Ovary (tissue), 9 donors: ENCODE measurements around the gene OR2C3. TPM values are rescaled to one million over a fixed set of nuclear protein-coding genes. Genes with fewer than 3 reads are reported as not detected.

ENCODE experiments used
- DNase-seq, 5 donors: peaks; one replicate each; pipeline ENCODE4 v3.0.0-alpha.2; 2019 to 2020
- H3K27ac ChIP-seq, 2 donors: fragments of 200-600 bp; one replicate each; pipeline versions ENCODE4 v1.5.1 to v1.8.0; 2019 to 2022
- H3K27me3 ChIP-seq: fragments of 200-600 bp; one replicate; pipeline ENCODE4 v1.8.0; 2022
- H3K36me3 ChIP-seq: fragments of 200-600 bp; sonication (generic); one replicate; pipeline ENCODE4 v1.5.1; 2019
- H3K4me1 ChIP-seq: one replicate; pipeline ENCODE4 v1.8.1; 2013; ENCODE audit warnings: mild to moderate bottlenecking, moderate library complexity; ENCODE audit not compliant: insufficient read depth
- H3K4me3 ChIP-seq: fragments of 200-600 bp; sonication (generic); one replicate; pipeline ENCODE4 v1.5.1; 2017
- H3K9me3 ChIP-seq, 2 donors: fragments of 200-600 bp in 1 of 2; sonication (generic) in 1 of 2; one replicate each; pipeline versions ENCODE4 v1.5.1 to v1.8.1; 2013 to 2019; ENCODE audit warnings: mild to moderate bottlenecking in 1 of 2, moderate library complexity in 1 of 2
- EP300 ChIP-seq: sonication (generic); formaldehyde crosslinking; IDR thresholded peaks from one replicate; pipeline ENCODE4 v1.6.1; 2017; ENCODE audit warnings: antibody characterized with exemption
- POLR2A ChIP-seq: fragments of 450-650 bp; IDR thresholded peaks from one replicate; pipeline ENCODE4 v1.6.1; 2017; ENCODE audit warnings: antibody characterized with exemption, mild to moderate bottlenecking, moderate library complexity
- WGBS, 3 donors: extraction: QIAGEN DNeasy Blood & Tissue Kit in 1 of 3; methylation state at CpG; one replicate each; pipeline versions ENCODE4 v1.1.5 to v1.1.7; 2013 to 2017; 5-methylcytosine and 5-hydroxymethylcytosine counted together
- intact Hi-C, 4 donors: fragments of 100-400 bp; cut with DNase I; formaldehyde crosslinking; loops; one replicate each; pipeline versions ENCODE4 v1.11.0 to v1.15.1; 2022 to 2023
- polyA plus RNA-seq, 2 donors: library from polyadenylated mRNA; stranded (reverse); fragments of 200-250 nt in 1 of 2; fragments of 350-450 nt in 1 of 2; fragmentation: Illumina TruSeq in 1 of 2; extraction: RNeasy Lipid Tissue Mini Kit (QIAGEN cat#74804) in 1 of 2; gene quantifications; one replicate each; pipeline ENCODE4 v1.2.3, GENCODE V29; 2013 to 2014
- total RNA-seq, 7 donors: library from RNA; depleted of rRNA in 2 of 7; stranded (reverse); fragments of >200 nt in 2 of 7; fragmentation: NEBNext Ultra II Directional in 3 of 7; extraction: Animal tissue kit (Norgen Biotek cat#: 25700) in 3 of 7; gene quantifications; one replicate each; pipeline versions ENCODE4 v1.1.0 to v1.2.4, GENCODE V29; 2016 to 2023
- TF ChIP-seq, protein P1 (sequence below), 3 donors: fragments of 450-650 bp in 2 of 3; fragments of 200-600 bp in 1 of 3; IDR thresholded peaks; one replicate each; pipeline versions ENCODE4 v1.5.1 to v1.8.0; 2016 to 2022; ENCODE audit warnings: antibody characterized with exemption in 3 of 3, mild to moderate bottlenecking in 1 of 3
- donor health status: DM: no; HTN: no; CAD: no; lungs with moderate emphysema.
- donor health status: DM: no; HTN: no; CAD: no.
- donor health status: Bipolar disorder and iron deficiency.
- donor health status: DM: yes; HTN: yes; CAD: no.
- donor health status: DM: no; HTN: no; CAD: no.
- donor health status: DM: yes; HTN: yes; CAD: no.

Gene OR2C3
- total and polyA plus RNA-seq, 9 donors: 0.04 to 0.15 TPM; not detected in 7

DNA sequence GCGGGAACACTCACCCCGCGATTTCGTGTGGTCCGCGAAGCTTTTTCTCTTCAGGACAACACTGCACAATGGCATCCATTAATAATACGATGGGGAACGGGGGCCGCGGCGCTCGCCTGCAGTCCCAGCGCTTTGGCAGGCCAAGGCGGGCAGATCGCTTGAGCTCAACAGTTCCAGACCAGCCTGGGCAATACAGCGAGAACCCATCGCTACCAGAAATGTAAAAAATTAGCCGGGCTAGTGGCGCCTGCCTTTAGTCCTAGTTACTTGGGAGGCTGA is 17.7 kb downstream of the OR2C3 start:
- TF ChIP-seq POLR2A (no peak), EP300 (no peak)
- TF ChIP-seq, protein P1, sequence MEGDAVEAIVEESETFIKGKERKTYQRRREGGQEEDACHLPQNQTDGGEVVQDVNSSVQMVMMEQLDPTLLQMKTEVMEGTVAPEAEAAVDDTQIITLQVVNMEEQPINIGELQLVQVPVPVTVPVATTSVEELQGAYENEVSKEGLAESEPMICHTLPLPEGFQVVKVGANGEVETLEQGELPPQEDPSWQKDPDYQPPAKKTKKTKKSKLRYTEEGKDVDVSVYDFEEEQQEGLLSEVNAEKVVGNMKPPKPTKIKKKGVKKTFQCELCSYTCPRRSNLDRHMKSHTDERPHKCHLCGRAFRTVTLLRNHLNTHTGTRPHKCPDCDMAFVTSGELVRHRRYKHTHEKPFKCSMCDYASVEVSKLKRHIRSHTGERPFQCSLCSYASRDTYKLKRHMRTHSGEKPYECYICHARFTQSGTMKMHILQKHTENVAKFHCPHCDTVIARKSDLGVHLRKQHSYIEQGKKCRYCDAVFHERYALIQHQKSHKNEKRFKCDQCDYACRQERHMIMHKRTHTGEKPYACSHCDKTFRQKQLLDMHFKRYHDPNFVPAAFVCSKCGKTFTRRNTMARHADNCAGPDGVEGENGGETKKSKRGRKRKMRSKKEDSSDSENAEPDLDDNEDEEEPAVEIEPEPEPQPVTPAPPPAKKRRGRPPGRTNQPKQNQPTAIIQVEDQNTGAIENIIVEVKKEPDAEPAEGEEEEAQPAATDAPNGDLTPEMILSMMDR (IDR thresholded peaks at IDR 0.05): no peak
- H3K27me3 ChIP-seq: no peaks in the 10 kb centered on the region
- H3K4me3 ChIP-seq: no peak overlapping the region
- intact Hi-C loops: no loop called here
- H3K36me3 ChIP-seq: no peaks in the 10 kb centered on the region
- 71 to 90% (median 83%) methylated on average over 17 to 19 of the region's 19 CpGs for WGBS, 3 donors
- H3K4me1 ChIP-seq: no peaks in the 10 kb centered on the region
- no peak for DNase-seq
- H3K27ac ChIP-seq: no peak overlapping the region
- H3K9me3 ChIP-seq: peaks cover 0 to 5% of the 10 kb centered on the region in 2 donors

DNA sequence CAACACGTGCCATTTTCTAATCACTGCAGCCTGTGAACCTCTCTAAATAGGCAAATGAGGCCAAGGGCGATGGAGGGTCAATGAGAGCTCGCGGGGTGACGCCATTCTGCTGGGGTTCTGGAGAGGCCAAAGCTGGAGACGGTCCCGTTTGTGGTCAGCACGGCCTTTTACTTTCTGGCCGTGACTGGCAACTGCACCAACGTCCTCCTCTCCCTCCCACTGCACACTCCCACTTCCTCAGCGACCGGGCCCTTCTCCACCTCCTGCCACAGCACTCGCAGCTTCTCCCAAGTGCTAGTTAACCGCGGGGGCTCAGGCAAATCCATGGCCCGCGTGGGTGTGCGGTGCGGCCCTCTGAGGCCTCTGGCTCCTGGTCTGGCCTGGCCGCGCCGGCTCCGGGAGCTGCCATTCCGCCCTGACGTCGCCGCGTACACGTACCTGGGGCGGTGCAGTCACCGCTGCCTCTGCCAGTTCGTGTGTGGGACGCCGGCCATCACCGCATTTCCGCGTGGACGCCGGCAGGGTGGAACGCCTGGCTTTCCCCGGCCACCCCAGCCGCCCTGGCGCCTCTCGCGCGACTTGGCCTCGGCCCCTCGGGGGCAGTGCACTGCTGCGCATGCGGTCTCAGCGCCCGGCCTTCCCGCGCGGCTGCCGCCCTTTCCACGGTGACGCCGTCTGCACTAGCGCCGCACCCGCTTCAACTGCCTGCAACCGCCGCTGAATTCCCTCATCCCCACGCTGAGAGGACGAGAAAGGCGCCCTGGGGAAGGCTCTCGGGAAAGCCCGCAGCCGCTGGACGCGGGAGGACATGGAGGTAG is 18.2 kb downstream of the OR2C3 start:
- no peaks in the 10 kb centered on the region for H3K27me3 ChIP-seq
- no peaks in the 10 kb centered on the region for H3K36me3 ChIP-seq
- no peaks in the 10 kb centered on the region for H3K4me1 ChIP-seq
- H3K27ac ChIP-seq: no peak overlapping the region
- intact Hi-C loops: no loop called here
- 45 to 65% (median 64%) methylated on average over 72 of the region's 72 CpGs for WGBS, 3 donors
- DNase-seq: no peak
- H3K4me3 ChIP-seq: no peak overlapping the region
- H3K9me3 ChIP-seq: peaks cover 0 to 5% of the 10 kb centered on the region in 2 donors
- no peak for TF ChIP-seq EP300
- TF ChIP-seq, protein P1 (IDR thresholded peaks at IDR 0.05): no peak
- no peak for TF ChIP-seq POLR2A

DNA sequence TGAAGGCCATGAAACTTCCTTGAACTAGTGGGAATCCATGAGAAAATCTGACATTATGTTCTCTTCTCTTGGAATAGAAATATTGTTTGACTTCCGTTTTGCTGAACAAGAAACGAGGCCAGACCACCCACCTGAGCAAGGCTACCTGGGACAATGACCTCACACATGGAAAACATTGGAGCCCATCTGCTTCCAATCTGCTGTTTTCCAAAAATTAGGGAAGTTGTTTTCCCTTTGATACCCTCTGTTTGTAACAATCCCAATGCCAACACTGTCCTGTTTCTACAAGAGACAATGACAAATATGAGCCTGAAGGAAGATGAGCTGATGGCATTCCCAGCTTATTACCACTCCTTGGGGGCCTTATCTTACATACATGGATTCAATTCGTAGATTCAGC is 29.4 kb downstream of the OR2C3 start:
- no peaks in the 10 kb centered on the region for H3K9me3 ChIP-seq
- 19 to 40% (median 22%) methylated on average over 3 of the region's 3 CpGs for WGBS, 3 donors

DNA sequence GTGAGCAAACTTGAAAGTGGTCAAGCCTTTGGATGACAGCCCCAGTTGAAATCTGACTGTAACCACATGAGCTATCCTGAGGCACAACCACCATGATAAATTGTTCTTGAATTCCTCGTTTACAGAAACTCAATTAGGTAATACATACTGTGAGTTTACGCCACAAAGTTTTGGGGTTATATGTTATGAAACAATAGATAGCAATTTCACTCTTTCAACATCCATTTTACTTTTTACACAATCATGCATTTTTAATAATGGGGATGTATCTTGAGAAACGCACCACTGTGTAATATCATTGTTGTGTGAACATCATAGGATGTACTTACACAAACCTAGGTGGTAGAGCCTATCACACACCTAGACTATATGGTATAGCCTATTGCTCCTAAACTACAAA is 35.4 kb downstream of the OR2C3 start:
- Histone ChIP-seq H3K36me3 (no peaks in the 10 kb centered on the region), H3K4me1 (no peaks in the 10 kb centered on the region), H3K27me3 (no peaks in the 10 kb centered on the region), H3K9me3 (no peaks in the 10 kb centered on the region), H3K4me3 (no peak overlapping the region), H3K27ac (no peak overlapping the region)
- TF ChIP-seq POLR2A: no peak
- TF ChIP-seq, protein P1 (IDR thresholded peaks at IDR 0.05): no peak
- TF ChIP-seq EP300: no peak
- DNase-seq: no peak
- 69 to 71% (median 69%) methylated on average over 3 of the region's 3 CpGs for WGBS, 3 donors
- intact Hi-C loops: no loop called here

More for the DNA sequence above, 29.4 kb downstream of the OR2C3 start:
- intact Hi-C loops: no loop called here
- H3K27me3 ChIP-seq: no peaks in the 10 kb centered on the region
- no peak overlapping the region for H3K27ac ChIP-seq
- no peaks in the 10 kb centered on the region for H3K36me3 ChIP-seq
- no peaks in the 10 kb centered on the region for H3K4me1 ChIP-seq
- TF ChIP-seq EP300 (no peak), POLR2A (no peak)
- TF ChIP-seq, protein P1 (IDR thresholded peaks at IDR 0.05): no peak
- DNase-seq: no peak
- no peak overlapping the region for H3K4me3 ChIP-seq
